H1 (cell line): ENCODE results near the gene PPP1R1B. TPM values are rescaled to one million over a fixed set of nuclear protein-coding genes. Genes with fewer than 3 reads are reported as not detected.
A peak's percentile ranks its signal among the peaks of the same experiment; 100 is the strongest.

Source experiments
- CTCF ChIA-PET: fragments of 300-600 bp; sonication (Branson Sonifier 250); formaldehyde crosslinking; loops from one replicate; lab custom pipeline; 2021; ENCODE audit not compliant: partially characterized antibody; lab: Charles Lee
- POLR2A ChIA-PET: fragments of 300-600 bp; sonication (Branson Sonifier 250); formaldehyde crosslinking; loops from one replicate; lab custom pipeline; 2021; ENCODE audit warnings: inconsistent platforms; ENCODE audit not compliant: partially characterized antibody; lab: Charles Lee
- DNase-seq, 2 experiments: peaks; one replicate each; pipeline versions ENCODE4 v3.0.0 to v3.0.0-alpha.2; 2010 to 2022; ENCODE audit warnings: low spot score in 2 of 2, low read depth in 1 of 2, mixed read lengths in 1 of 2
- FAIRE-seq: peaks from 2 replicates; lab custom pipeline; 2011; peaks lifted over from hg19 to GRCh38; lab: Jason Lieb, UNC
- H2AFZ ChIP-seq: 2 replicates; pipeline ENCODE4 v1.8.1; 2012; ENCODE audit warnings: low read length, inconsistent platforms
- H2AK5ac ChIP-seq: 2 replicates; pipeline ENCODE4 v1.6.1; 2013; ENCODE audit warnings: low read depth, low read length
- H2BK120ac ChIP-seq: replicated peaks from 2 replicates; pipeline ENCODE3; 2013; ENCODE audit warnings: low read depth, low read length, inconsistent platforms
- H2BK12ac ChIP-seq: 2 replicates; pipeline ENCODE4 v1.6.1; 2013; ENCODE audit warnings: low read depth, low read length
- H2BK15ac ChIP-seq: 2 replicates; pipeline ENCODE4 v1.6.1; 2013; ENCODE audit warnings: low read length
- H2BK20ac ChIP-seq: 2 replicates; pipeline ENCODE4 v1.6.1; 2013; ENCODE audit warnings: low read length
- H2BK5ac ChIP-seq: 2 replicates; pipeline ENCODE4 v1.6.1; 2013; ENCODE audit warnings: low read depth, low read length
- H3K14ac ChIP-seq: 2 replicates; pipeline ENCODE4 v1.6.1; 2013; ENCODE audit warnings: inconsistent platforms; ENCODE audit not compliant: insufficient read length
- H3K18ac ChIP-seq: 2 replicates; pipeline ENCODE4 v1.6.1; 2013; ENCODE audit warnings: low read length; ENCODE audit errors: extremely low read depth
- H3K23ac ChIP-seq: 2 replicates; pipeline ENCODE4 v1.6.1; 2013; ENCODE audit warnings: inconsistent platforms; ENCODE audit not compliant: insufficient read length
- H3K23me2 ChIP-seq: 2 replicates; pipeline ENCODE4 v1.6.1; 2013; ENCODE audit warnings: low read depth, low read length
- H3K27ac ChIP-seq: 2 replicates; pipeline ENCODE4 v1.6.1; 2011; ENCODE audit warnings: low read depth, low read length, inconsistent platforms
- H3K27me3 ChIP-seq, 4 experiments: replicated peaks in 1 of 4; 1 replicate in 1 of 4; 2 replicates in 3 of 4; pipeline versions ENCODE4 v1.6.1 to v1.8.1; 2011 to 2013; ENCODE audit warnings: low read length in 3 of 4, mild to moderate bottlenecking in 3 of 4, inconsistent platforms in 2 of 4, mixed read lengths in 2 of 4, moderate library complexity in 1 of 4; ENCODE audit not compliant: control insufficient read depth in 3 of 4, insufficient read depth in 3 of 4; ENCODE audit errors: extremely low read depth in 1 of 4
- H3K36me3 ChIP-seq, 4 experiments: 2 replicates each; pipeline versions ENCODE4 v1.6.1 to v1.8.1; 2011 to 2013; ENCODE audit warnings: mild to moderate bottlenecking in 4 of 4, low read length in 3 of 4, moderate library complexity in 2 of 4, control low read depth in 1 of 4, inconsistent platforms in 1 of 4; ENCODE audit not compliant: insufficient read depth in 4 of 4, control insufficient read depth in 2 of 4
- H3K4ac ChIP-seq: replicated peaks from 2 replicates; pipeline ENCODE3; 2013; ENCODE audit warnings: low read length, low read depth, mixed read lengths, inconsistent platforms; ENCODE audit not compliant: insufficient read length
- H3K4me1 ChIP-seq, 4 experiments: replicated peaks in 1 of 4; 1 replicate in 1 of 4; 2 replicates in 3 of 4; pipeline versions ENCODE4 v1.6.1 to v1.8.1; 2011 to 2013; ENCODE audit warnings: low read length in 3 of 4, inconsistent platforms in 2 of 4, mixed read lengths in 1 of 4; ENCODE audit not compliant: insufficient read depth in 4 of 4, control insufficient read depth in 3 of 4
- H3K4me2 ChIP-seq, 2 experiments: 2 replicates each; pipeline versions ENCODE4 v1.6.1 to v1.8.1; 2011 to 2013; ENCODE audit warnings: low read depth in 2 of 2, low read length in 2 of 2, control low read depth in 1 of 2, inconsistent platforms in 1 of 2, mild to moderate bottlenecking in 1 of 2; ENCODE audit not compliant: insufficient read depth in 1 of 2
- H3K4me3 ChIP-seq, 4 experiments: fragments of 200-600, 300-600 bp in 1 of 4; sonication (generic), shearing (Covaris generic), sonication (Bioruptor Twin) in 1 of 4; 2 replicates each; pipeline versions ENCODE4 v1.5.1 to v1.8.1; 2011 to 2016; ENCODE audit warnings: low read length in 4 of 4, low read depth in 3 of 4, control low read depth in 2 of 4, inconsistent platforms in 2 of 4, mild to moderate bottlenecking in 2 of 4, mixed read lengths in 1 of 4, moderate library complexity in 1 of 4; ENCODE audit not compliant: insufficient read depth in 2 of 4; ENCODE audit errors: extremely low read depth in 1 of 4
- H3K56ac ChIP-seq: replicated peaks from 2 replicates; pipeline ENCODE3; 2013; ENCODE audit warnings: low read depth, mild to moderate bottlenecking, mixed read lengths, low read length, inconsistent platforms; ENCODE audit not compliant: insufficient read length
- H3K79me1 ChIP-seq: 2 replicates; pipeline ENCODE4 v1.6.1; 2013; ENCODE audit warnings: low read depth, low read length, control low read depth
- H3K79me2 ChIP-seq, 2 experiments: 2 replicates each; pipeline versions ENCODE4 v1.6.1 to v1.8.1; 2012 to 2013; ENCODE audit warnings: low read length in 2 of 2, mild to moderate bottlenecking in 2 of 2, inconsistent platforms in 1 of 2; ENCODE audit not compliant: insufficient read depth in 2 of 2, control insufficient read depth in 1 of 2
- H3K9ac ChIP-seq, 4 experiments: replicated peaks in 1 of 4; 1 replicate in 1 of 4; 2 replicates in 3 of 4; pipeline versions ENCODE4 v1.6.1 to v1.8.1; 2011 to 2013; ENCODE audit warnings: low read depth in 3 of 4, low read length in 3 of 4, control low read depth in 2 of 4, mild to moderate bottlenecking in 2 of 4, moderate library complexity in 2 of 4, inconsistent platforms in 1 of 4; ENCODE audit errors: extremely low read depth in 1 of 4
- H3K9me3 ChIP-seq, 2 experiments: 2 replicates each; pipeline versions ENCODE4 v1.6.1 to v1.8.1; 2012 to 2013; ENCODE audit warnings: mild to moderate bottlenecking in 2 of 2, moderate library complexity in 2 of 2, control low read depth in 1 of 2, inconsistent platforms in 1 of 2, low read depth in 1 of 2, low read length in 1 of 2, mixed read lengths in 1 of 2; ENCODE audit not compliant: insufficient read depth in 2 of 2
- H4K20me1 ChIP-seq, 2 experiments: replicated peaks in 1 of 2; 2 replicates each; pipeline versions ENCODE3 to v1.8.1; 2011 to 2013; ENCODE audit warnings: inconsistent platforms in 2 of 2, low read length in 2 of 2, mild to moderate bottlenecking in 1 of 2; ENCODE audit not compliant: insufficient read depth in 2 of 2, control insufficient read depth in 1 of 2
- H4K5ac ChIP-seq: 2 replicates; pipeline ENCODE4 v1.6.1; 2013; ENCODE audit warnings: low read length, low read depth, mixed read lengths, inconsistent platforms; ENCODE audit not compliant: insufficient read length
- H4K8ac ChIP-seq: 2 replicates; pipeline ENCODE4 v1.8.0; 2013; ENCODE audit warnings: mild to moderate bottlenecking, moderate library complexity, low read length, inconsistent platforms; ENCODE audit not compliant: insufficient read depth; ENCODE audit errors: extremely low read depth
- H4K91ac ChIP-seq: replicated peaks from 2 replicates; pipeline ENCODE3; 2013; ENCODE audit warnings: low read length, mixed read lengths, inconsistent platforms; ENCODE audit not compliant: insufficient read length
- ASH2L ChIP-seq: fragments of 200-600, 300-600 bp; sonication (generic); IDR thresholded peaks from one replicate; pipeline ENCODE4 v1.7.1; 2017; ENCODE audit warnings: low read length
- EZH2 ChIP-seq: fragments of 200-600 bp; sonication (generic); IDR thresholded peaks from 2 replicates; pipeline ENCODE4 v1.7.1; 2012; ENCODE audit warnings: low read depth, mild to moderate bottlenecking, moderate library complexity, low read length, inconsistent platforms; ENCODE audit not compliant: severe bottlenecking
- POLR2AphosphoS5 ChIP-seq: IDR thresholded peaks from 2 replicates; pipeline ENCODE4 v1.6.1; 2011; ENCODE audit warnings: low read depth, low read length
- WGBS, 2 experiments: shearing (Covaris generic) in 1 of 2; methylation state at CpG; one replicate each; pipeline versions ENCODE4 v1.1.6 to v1.1.7; 2013 to 2015; ENCODE audit warnings: low lambda C conversion rate in 2 of 2, mixed read lengths in 2 of 2, inconsistent platforms in 1 of 2, low coverage in 1 of 2, missing lambda C conversion rate in 1 of 2; ENCODE audit not compliant: insufficient replicate concordance in 2 of 2, insufficient coverage in 1 of 2, insufficient read length in 1 of 2; ENCODE audit errors: extremely low coverage in 1 of 2, missing lambda C conversion rate in 1 of 2; 5-methylcytosine and 5-hydroxymethylcytosine counted together
- polyA plus RNA-seq, 7 experiments: library from polyadenylated mRNA; depleted of rRNA in 3 of 7; stranded (reverse) in 5 of 7; unstranded in 2 of 7; fragments of >200 nt in 5 of 7; fragments of 200-250 nt in 2 of 7; gene quantifications; 1 replicate in 5 of 7; 2 replicates in 1 of 7; 4 replicates in 1 of 7; pipeline versions ENCODE4 v1.2.1 to v1.2.3, GENCODE V29; 2011 to 2013; ENCODE audit warnings: missing spikeins in 2 of 7, mixed read lengths in 2 of 7
- total RNA-seq: library from RNA; stranded (reverse); fragmentation: NEBNext Ultra II Directional; extraction: Animal tissue kit (Norgen Biotek cat#: 25700); gene quantifications from 2 replicates; pipeline ENCODE4 v1.2.1, GENCODE V29; 2021

Gene PPP1R1B
- total and polyA plus RNA-seq, 2 of the 8 experiments (the other 6 are each of a cell fraction or from before 2014, with no cell fraction given): 10.7 to 22.3 TPM

DNA sequence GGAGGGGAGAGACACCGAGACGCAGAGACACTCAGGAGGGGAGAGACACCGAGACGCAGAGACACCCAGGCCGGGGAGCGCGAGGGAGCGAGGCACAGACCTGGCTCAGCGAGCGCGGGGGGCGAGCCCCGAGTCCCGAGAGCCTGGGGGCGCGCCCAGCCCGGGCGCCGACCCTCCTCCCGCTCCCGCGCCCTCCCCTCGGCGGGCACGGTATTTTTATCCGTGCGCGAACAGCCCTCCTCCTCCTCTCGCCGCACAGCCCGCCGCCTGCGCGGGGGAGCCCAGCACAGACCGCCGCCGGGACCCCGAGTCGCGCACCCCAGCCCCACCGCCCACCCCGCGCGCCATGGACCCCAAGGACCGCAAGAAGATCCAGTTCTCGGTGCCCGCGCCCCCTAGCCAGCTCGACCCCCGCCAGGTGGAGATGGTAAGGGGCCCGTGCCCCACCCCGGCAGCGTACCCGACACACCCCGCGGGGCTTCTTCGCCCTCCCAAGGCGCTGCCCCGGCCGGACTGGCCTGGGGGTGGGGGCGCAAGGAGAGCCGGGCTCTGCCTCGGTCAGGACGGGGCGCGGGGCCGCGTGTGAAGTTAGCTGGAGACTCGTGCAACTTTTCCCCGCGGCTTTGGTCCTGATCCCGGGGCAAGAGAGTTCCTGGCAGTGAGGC lies 427 bp downstream of the PPP1R1B start:
- FAIRE-seq (no peak), DNase-seq (no peak)
- no peak overlapping the region for H3K9ac ChIP-seq
- no peak overlapping the region for H2BK15ac ChIP-seq
- no peaks in the 10 kb centered on the region for H3K9me3 ChIP-seq
- peak overlapping the region; percentile 87; the same call in 1 of the 2 replicates for H2AFZ ChIP-seq
- H3K79me1 ChIP-seq: 0 out of 2 replicates have a peak, but pooled peaks cover 2% of the 10 kb centered on the region
- peaks cover 2 to 39% (median 35%) of the 10 kb centered on the region in 4 experiments for H3K27me3 ChIP-seq
- H4K8ac ChIP-seq: no peak overlapping the region
- H3K36me3 ChIP-seq: no peaks in the 10 kb centered on the region
- H3K4ac ChIP-seq: no peak overlapping the region
- ChIA-PET POLR2A (interaction anchor here (0.8 to 2.0 kb wide), 10 partner anchors 9 to 126 kb away, joined by 3 to 10 read pairs (median 3); partner anchors contain the start of genes ERBB2 and MIEN1), CTCF (interaction anchor here (1.3 to 49.2 kb wide), 9 partner anchors 4 to 132 kb away, joined by 3 to 1885 read pairs (median 94); partner anchors contain the start of genes ERBB2, NEUROD2, PGAP3 and PNMT)
- H3K14ac ChIP-seq: no peak overlapping the region
- peak overlapping the region; percentile 84 to 86 for H3K4me2 ChIP-seq
- H4K5ac ChIP-seq: peak overlapping the region; percentile 48
- no peak overlapping the region for H2BK20ac ChIP-seq
- H3K27ac ChIP-seq: no peak overlapping the region
- H4K20me1 ChIP-seq: peaks cover 0 to 1% of the 10 kb centered on the region in 2 experiments
- H2AK5ac ChIP-seq: no peak overlapping the region
- 2% methylated on average over 28 of the region's 72 CpGs; no CpG with 5 or more reads in 1 of the 2 experiments for WGBS, 2 experiments
- H3K4me1 ChIP-seq: peaks cover 8 to 51% (median 39%) of the 10 kb centered on the region in 4 experiments
- H3K79me2 ChIP-seq: no peaks in the 10 kb centered on the region
- H3K18ac ChIP-seq: peak overlapping the region; percentile 78
- H3K4me3 ChIP-seq: peak overlapping the region; percentile 64 to 75 (median 68)
- H2BK5ac ChIP-seq: peak overlapping the region; percentile 78; the same call in 1 of the 2 replicates
- H3K56ac ChIP-seq: peak overlapping the region; percentile 18
- H3K23me2 ChIP-seq: peaks cover 12% of the 10 kb centered on the region
- H4K91ac ChIP-seq: peak overlapping the region; percentile 25
- H3K23ac ChIP-seq: no peak overlapping the region
- peak overlapping the region; percentile 80; the same call in 1 of the 2 replicates for H2BK12ac ChIP-seq
- no peak overlapping the region for H2BK120ac ChIP-seq
- TF ChIP-seq POLR2AphosphoS5 (no peak), EZH2 (peak; percentile 57), ASH2L (peak; percentile 67)
